ENCODE data around the gene SEC14L2.

- TF ChIP-seq CTCF (IDR thresholded peaks at IDR 0.05 in 2 of 3, conservative IDR thresholded peaks at IDR 0.05 in 1 of 3; ENCODE audit: borderline replicate concordance in 1 of 3, insufficient read depth in 1 of 3, low read depth in 2 of 3, low read length in 2 of 3), result no peak
- no peak for TF ChIP-seq SP1 (IDR thresholded peaks at IDR 0.05; ENCODE audit: low read depth)
- TF ChIP-seq MAX (IDR thresholded peaks at IDR 0.05), result no peak
- no peak for TF ChIP-seq TCF7L2 (IDR thresholded peaks at IDR 0.05; ENCODE audit: borderline replicate concordance, extremely low read depth, insufficient read depth, insufficient read length)
- no peak for TF ChIP-seq POLR2A (IDR thresholded peaks at IDR 0.05; ENCODE audit: borderline replicate concordance, extremely low read depth, insufficient read depth, insufficient read length)
- no peak for TF ChIP-seq REST (IDR thresholded peaks at IDR 0.05; ENCODE audit: low read depth)
- TF ChIP-seq ZFX (IDR thresholded peaks at IDR 0.05), result no peak
- no peak for TF ChIP-seq YY1 (IDR thresholded peaks at IDR 0.05; ENCODE audit: extremely low read depth, insufficient replicate concordance, low read depth, low read length)
- TF ChIP-seq POLR2AphosphoS5 (IDR thresholded peaks at IDR 0.05; ENCODE audit: low read depth, low read length), result no peak
- no peak for TF ChIP-seq ATF3 (IDR thresholded peaks at IDR 0.05)
- TF ChIP-seq FOSL1 (IDR thresholded peaks at IDR 0.05; ENCODE audit: low read depth), result no peak
These were observed 30.9 kb upstream of the SEC14L2 start for GRCh38 chr22:30365891-30366290.

Measured in HCT116 (cell line).